Esophagus mucosa (tissue), 1 donor: Measurements from ENCODE around the gene COL5A1. TPM values are rescaled to one million over a fixed set of nuclear protein-coding genes. Genes with fewer than 3 reads are reported as not detected.
"Not testable (repeated sequence)": the region's sequence is repeated elsewhere in the genome, so short reads cannot be mapped to it uniquely, and the experiment has no call there.

Experiments used
- ATAC-seq: fragments of 200-7000 bp; cut with Tn5 transposase; one replicate; pipeline ENCODE4 v1.9.1; 2020
- total RNA-seq: library from RNA; stranded (reverse); gene quantifications from one replicate; pipeline ENCODE4 v1.2.4, GENCODE V29; 2023
- donor health status: DM: yes; HTN: yes; CAD: no.

COL5A1 gene
- total RNA-seq, 1 donor from 2014 or later, result 3.3 TPM

DNA sequence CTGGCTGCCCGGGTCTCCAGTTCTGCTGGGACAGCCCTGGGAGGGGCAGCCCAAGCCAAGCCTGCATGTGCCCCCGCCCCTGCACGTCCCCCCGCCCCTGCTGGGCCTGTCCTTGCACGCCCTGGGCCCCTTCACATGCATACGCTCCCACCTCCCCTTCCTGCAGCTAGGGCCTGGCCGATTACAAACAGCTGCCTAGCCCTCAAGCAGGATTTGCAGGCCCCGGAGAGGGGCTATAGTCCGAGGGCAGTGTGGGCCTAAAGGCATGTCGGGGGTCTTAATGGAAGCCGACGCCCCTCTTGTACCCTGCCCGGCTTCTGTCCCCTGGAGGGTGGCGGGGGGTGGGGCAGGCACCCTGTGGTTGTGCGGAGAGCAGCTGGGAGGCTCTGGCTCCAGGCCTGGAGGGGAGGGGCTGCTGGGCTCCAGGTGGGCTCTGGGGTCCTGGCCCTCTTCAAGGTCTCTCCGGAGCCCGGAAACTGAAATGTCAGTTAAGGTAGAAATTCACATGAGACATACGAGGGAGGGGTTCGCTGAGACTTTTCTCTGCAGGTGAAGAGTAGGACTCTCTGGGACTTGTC lies 16.9 kb downstream of the COL5A1 start:
- no peak for ATAC-seq

DNA sequence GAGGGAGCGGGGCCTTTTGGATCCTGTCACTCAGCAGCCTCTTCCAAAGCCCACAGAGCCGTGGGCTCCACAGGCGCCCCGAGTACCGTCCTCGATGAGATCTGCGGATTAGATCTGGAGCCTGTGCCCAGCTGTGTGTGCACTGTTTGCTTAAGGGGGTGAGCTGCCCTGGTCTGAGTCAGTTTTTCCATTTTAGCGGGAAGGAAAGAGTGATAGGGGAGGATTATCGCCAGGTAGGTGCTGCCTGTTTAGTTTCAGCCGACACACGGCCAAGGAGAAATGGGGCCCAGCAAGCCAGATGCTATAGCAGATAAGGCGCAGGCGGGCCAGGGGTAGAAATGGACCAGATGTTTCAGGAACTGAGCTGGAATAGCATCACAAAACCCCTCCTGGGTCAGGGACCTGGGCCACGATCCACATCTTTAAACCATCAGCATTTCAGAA lies 18.1 kb downstream of the COL5A1 start:
- no peak for ATAC-seq

DNA sequence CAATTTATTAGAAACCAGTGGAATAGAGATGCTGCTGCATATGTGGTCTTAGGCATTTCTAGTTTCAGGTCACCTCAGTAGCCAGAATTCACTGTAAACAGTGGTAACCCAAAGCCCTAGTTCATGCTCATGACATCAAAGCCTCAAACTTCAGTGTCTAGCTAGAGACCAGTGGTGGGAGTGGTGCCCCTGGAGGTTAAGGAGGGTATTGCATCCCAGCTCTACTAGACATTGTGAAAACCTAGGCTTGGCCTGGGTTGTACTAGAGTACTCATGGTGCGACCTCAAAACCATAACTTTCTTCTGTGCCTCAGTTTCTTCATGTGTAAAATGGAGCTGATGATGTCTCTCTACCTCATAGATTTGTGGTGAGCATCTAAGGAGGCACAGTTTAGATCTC lies 18.8 kb downstream of the COL5A1 start:
- ATAC-seq, result no peak

DNA sequence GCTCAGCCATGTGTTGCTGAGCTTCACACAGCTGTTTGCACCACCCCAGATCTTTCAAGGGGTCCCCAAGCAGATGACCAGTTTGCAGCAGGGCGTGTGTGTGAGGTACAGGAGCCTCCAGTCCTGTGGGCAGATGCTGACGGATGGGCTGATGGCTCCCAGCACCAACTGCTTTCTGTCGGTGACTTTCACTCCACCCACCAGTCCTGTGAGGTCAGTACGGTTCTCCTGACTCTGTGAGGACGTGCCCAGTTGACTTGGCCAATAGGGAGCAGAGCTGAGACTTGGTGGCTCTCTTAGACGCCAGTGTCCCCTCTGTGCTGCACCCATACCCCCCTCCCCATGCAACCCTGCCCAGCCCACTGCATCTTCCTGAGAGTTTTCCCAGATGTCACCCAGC lies 19.7 kb downstream of the COL5A1 start:
- no peak for ATAC-seq

DNA sequence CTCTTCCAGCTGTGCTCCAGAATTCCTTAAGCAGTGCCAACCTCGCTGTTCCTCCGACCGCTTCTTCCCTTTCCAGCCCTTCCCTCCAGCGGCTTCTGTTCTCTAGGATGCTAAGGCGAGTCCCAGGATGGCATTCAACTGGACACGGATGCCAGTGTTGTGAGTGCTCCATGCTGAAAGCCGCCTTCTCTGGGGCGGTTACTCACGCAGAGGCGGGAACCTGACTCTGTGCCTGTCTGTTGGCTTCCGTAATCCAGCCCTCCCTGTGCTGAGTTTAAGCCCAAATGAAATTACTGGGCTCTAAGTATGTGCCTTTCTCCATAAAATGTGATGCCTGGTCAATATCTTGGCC lies 20.2 kb downstream of the COL5A1 start:
- no peak for ATAC-seq

DNA sequence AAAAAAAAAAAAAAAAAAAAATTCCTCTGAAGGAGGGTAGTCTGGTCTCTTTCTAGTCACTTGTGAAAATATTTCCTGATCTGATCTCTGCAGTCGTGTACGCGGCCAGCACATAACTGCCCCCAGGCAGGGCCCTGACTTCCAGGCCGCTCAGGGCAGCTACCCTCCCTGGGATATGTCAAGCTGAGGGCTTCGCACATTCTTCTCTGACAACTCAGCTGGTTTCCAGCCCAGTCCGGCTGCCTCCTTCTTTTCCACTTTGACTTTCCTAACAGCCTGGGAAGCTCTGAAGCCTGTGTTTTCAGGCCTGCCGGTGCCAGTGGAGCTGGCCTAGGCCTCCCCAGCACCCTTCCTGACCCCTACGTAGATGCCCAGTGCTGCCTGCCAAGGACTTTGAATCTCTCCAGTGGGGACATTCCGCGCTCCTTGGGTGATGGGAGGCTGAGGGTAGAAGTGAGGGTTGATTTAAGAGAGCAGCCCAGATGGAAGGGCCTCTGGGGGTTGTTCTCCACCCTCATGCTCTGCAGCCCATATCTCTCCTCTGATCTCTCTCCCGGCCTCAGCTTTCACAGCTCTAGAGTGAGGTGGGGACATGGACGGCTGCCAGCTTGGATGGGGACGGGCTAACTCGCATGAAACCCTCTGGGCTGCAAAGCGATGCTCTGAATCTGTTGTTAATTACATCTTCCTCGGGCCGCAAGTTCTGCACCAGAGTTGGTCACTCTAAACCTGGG lies 20.7 kb downstream of the COL5A1 start:
- no peak for ATAC-seq

DNA sequence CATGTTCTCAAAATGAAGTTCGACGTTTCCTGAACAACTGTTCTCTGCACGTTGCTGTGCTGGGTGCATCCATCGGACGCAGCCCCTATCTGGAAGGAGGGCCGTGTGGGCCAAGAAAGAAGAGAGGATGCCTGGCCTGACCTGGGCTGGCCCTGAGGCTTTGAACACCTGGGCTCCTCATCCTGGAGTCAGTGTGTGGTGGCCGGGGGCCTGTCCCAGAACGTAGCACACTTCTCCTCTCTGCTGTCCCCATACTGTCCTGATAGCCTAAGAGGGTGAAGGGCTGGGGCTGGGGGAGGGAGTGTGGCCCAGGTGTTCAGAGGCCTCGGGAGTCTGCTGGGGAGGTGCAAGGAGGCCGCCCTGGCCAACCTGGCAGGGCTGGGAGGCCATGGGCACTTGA lies 21.5 kb downstream of the COL5A1 start:
- no peak for ATAC-seq

DNA sequence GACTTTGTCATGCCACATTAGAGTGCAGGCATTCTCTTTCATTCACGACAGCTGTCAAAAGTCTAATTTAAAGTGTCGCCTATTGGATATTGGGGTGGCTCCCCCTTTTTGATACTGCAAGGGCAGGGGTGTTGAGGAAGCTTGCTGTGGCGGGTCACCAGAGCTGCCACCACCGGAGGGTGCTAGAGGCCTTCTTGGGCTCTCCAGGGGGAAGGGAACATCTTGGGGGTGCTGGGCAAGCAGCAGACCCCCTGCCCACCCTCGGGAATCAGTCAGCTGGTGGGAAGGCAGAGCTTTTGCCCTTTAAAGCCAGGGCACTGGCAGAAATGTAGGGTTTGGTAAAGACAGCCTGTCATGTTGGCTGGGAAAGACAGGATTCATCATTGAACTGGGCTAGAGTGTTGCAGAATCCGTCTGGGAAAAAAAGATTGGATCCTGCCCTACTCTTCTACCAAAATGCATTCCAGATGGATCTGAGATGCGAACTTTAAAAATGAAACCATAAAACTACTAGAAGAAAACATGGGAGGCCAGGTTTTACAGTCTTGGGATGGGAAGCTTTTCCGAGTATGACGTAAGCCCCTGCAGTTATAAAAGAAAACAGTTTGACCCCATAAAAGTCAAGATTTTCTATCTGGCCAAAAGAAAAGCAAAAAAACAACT lies 22.3 kb downstream of the COL5A1 start:
- ATAC-seq, result no peak

DNA sequence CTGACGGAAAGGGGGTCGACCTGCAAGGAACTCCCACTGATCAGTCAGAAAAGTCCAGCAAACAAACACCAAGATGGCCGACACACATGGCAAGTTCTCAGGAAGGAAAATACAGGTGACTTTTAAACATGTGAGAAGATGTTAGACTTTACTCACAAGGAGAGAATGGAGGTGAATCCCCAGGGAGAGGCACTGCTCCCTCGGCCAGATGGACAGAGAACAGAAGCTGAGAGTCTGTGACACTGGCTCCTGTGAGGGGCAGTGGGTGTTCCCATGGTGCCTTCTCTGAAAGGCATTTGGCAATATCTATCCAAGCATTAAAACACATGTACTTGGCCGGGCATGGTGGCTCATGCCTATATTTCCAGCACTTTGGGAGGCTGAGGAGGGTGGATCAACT lies 22.8 kb downstream of the COL5A1 start:
- ATAC-seq, result no peak

DNA sequence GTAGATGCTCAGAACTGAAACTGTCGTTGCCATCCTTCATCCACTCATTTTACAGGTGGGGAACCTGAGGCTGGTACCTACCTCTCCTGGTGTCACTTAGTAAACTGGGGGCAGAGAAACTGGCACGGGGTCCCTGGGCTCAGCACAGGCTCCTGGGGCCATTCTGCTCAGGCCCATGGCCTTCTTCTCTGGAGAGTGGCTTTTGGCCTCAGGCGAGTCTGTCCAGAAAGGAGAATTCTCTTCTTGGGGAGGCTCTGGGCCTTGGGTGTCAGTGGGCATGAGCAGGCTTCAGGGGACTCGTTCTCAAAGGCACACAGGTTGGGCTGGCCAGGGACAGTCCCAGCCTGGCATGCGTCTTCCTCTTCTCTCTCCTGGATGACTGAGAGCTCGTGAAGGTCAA lies 24.6 kb downstream of the COL5A1 start:
- no peak for ATAC-seq

DNA sequence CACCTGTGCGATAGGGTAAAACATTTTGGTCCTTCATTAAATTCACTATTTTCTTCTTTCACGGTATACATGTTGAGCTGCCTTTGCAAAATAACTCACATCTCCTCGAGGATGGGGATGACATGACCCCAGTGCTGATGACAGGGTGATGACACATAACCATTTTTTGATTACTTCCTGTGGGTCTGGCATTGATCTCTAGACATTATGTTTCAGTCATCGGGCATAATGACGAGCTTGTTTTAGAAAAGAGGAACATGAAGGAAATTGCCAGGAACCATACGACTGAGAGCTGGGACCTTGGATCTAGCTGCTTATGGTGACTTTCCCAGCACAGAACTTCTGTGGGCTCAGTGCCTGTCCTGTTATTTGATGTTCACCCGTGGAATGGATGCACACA lies 25.2 kb downstream of the COL5A1 start:
- no peak for ATAC-seq

DNA sequence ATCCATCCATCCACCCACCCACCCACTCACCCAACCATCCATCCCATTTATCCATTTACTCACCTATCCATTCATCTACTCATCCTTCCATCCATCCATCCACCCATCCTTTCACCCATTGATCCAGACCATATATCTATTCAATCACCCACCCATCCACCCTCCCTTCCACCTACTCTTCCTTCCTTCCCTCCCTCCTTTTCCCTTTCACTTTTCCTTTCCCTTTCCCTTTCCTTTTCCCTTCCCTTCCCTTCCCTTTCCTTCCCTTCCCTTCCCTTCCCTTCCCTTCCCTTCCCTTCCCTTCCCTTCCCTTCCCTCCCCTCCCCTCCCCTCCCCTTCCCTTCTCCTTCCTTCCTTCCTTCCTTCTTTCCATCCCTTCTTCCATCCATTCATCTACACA lies 27.4 kb downstream of the COL5A1 start:
- ATAC-seq, result not testable (repeated sequence)

DNA sequence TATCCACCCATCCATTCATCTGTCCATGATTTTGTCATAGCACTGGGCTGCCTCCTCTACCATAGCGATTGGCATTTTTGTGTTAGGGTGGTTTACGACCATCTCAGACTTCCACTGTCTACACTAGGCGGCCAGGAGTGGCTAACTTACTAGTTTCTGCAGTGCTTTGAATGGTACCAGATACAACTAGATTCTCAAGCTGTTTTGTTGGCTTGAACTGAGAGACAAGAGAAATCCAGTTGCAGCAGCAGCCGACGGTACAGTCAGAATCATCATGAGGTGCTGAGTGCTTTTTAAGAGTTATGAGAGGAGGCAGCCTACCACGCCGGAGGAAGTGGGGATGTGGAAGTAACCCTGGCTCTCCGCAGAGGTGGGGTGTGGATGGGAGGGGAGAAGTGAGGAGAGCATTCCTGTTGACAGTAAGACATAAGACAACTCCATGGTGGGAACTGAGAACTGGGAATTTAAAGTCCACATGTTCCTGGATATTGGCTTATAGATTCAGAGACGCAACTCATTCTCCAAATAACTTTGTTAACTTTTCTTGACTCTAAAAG lies 27.9 kb downstream of the COL5A1 start:
- ATAC-seq, result no peak

DNA sequence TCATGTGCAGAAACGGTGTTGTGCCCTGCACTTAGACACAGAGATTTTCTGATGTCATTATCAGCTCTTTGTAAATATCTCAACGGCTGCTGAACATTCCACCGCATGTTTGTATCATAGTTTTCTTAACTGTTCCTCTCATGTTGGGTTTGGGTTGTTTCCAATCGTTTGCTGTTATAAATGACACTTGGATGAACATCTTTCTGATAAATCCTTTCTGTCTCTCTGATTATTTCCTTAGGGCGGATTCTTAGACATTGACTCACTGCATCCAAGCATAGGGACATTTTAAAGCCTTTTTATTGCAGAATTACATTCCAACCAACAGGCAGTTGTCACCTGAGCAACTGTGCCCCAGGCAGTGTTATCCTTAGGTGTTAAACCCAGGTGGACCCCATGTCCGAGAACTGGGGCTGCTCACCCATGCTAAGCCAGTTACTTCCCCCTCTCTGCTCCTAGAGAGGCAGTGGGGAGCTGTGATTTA lies 28.5 kb downstream of the COL5A1 start:
- ATAC-seq, result no peak

DNA sequence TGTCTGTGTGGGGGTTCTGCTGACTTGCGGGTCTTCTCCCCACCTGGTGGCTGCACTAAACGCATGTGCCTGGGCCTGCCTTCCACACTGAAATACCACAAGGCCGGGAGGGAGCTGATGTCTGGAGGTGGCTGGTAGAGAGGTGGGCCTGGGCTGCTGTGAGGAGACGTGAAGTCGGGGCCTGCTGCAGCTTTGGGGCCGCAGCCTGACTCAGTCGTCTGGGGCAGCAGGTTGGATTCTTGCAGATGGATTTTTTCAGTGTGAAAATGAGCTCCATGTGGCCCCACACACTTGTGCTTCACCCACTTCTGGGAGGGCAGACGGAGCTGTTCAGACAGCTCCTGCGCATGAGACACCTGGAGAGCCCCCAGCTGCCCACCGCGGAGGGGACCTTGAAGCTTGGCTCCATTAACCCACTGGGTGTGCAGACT lies 29.3 kb downstream of the COL5A1 start:
- ATAC-seq, result no peak

DNA sequence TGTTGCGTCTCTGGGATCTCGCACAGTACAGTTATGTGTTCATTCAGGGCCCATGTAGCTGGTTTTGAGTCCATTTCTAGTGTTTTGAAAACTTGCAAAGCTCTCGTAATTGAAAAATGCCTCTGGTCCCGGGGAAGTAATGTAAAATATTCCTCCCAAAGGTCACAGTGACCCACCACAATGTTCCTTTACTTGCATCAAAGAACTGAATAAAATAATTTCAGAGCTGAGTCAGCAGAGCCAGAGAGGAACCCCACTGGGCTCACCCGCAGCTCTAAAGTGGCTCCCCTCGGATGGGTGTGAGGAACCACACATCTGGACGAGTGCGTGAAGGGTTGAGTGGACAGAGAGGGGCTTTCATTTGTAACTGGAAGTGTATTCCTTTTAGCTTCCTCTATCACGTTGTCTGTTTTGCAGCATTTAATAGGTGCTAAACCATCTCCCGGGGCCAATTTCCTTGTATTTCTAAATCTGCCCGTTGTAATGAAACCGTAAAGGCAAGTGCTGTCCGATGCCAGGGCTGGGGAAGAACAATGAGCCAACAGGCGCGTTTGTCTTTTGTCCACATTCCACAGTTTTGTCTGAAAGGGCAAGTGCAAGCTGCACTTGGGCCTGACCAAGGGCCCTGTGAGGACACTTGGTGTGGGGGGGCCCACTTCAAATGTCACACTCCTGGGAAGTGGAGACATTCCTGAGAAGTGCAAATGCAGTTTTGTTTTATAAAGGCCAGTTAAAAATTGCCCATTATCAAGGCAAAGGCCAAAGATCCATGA lies 29.9 kb downstream of the COL5A1 start:
- ATAC-seq, result no peak

DNA sequence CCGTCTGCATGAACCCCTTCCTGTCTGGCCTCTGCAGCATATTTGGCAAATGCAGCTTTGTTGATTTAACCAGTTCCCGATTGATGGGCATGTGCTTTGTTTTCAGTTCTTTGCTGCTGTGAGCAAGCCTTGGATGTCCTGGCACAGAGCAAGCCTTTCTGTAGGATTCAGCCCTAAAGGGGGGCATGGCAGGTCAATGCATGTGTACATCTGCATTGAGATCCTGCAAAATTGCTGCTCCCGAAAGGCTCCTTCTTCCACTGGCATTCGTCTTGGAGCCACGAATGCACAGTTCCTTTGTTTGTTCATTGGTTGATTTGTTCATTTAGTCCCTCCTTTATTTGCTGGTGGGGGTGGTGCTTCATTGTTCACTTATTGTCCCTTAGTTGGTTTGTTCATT lies 34.8 kb downstream of the COL5A1 start:
- ATAC-seq, result no peak

DNA sequence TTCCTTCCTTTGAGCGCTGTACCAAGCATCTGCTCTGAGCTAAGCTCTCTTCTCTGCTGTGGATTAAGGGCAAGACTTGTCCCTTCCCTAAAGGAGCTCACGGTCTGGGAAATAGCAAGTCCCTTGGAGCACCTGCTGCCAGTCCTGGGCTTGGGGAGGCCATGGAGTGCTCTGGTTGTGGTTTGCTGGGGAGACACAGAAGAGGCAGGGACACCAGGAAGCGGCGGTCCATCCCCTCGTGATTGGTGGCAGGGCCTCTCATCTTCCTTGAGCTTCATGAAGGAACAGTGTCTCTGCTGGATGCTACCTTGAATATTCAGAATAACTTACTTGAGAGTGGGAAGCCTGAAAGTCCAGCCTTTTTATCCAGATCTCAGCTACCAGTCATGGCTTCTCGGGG lies 35.3 kb downstream of the COL5A1 start:
- ATAC-seq, result no peak

DNA sequence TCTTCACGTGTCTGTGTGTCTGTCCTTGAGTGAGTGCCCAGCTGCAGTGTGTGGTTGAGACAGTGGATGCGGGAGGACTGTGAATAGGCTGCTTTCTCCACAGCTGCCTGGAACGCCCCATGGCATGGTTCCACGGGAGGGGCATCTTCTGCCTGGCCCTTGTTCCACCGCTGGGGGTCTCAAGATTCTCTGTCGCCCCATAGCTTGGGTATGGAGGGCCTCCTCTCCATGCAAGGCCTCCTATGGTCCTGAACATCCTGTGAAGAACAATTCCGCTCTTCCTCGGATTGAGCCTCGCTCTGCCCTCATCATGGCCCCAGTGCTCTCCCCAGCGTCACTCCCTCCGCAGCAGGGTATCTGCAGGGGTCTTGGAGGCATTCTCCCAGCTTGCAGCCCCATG lies 36.1 kb downstream of the COL5A1 start:
- ATAC-seq, result no peak

DNA sequence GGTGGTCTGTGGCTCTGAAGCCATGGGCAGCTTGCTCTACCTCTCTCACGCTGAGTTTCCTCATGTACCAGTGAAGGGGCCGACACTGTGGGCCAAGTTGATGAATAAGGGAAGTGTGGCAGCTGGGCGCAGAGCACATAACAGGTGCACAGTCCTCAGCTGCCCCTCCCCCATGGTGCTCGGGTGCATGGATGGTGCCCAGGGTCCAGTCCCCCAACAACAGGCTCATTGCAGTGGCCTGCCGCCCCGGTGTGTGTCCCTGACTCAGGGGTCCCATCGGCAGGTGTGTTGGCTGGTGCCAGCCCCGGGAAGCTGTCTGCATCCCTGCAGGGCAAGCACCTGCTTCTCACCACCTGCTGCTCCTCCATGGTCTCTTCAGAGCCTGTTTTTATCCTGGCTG lies 36.6 kb downstream of the COL5A1 start:
- ATAC-seq, result no peak

DNA sequence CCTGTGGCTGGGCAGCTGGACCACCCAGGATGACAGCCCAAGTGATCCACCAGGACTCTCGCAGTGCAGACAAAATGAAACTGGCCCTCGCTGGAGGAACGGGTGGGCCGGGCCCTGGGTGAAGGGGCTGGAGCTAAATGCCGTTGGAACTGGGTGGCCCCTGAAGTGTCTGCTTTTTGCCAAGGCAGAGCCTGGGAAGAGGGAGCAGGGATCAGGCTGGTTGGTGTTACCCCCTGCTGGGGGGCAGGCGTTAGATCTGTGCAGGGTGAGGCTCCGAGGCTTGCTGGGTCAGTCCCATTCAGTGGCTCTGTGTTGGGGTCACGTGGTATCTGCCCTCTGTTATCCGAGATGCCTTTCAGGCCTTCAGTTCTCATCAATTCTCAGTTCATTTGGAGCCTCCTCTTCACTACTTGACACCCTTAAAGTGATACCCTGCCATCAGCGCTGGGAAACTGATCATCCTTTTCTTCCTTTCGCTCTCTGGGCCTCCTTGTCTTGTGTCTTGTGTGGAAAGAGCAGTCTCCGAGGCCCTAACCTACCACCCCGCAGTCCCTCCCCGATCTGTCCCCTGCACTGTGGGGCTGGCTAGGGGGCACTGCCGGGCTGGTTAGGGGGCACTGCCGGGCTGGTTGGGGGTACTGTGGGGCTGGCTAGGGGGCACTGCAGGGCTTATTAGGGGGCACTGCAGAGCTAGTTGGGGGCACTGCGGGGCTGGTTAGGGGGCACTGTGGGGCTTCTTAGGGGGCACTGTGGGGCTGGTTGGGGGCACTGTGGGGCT lies 37.3 kb downstream of the COL5A1 start:
- ATAC-seq, result no peak
